ENCODE data around the gene RHOT2.

RHOT2 gene

DNA sequence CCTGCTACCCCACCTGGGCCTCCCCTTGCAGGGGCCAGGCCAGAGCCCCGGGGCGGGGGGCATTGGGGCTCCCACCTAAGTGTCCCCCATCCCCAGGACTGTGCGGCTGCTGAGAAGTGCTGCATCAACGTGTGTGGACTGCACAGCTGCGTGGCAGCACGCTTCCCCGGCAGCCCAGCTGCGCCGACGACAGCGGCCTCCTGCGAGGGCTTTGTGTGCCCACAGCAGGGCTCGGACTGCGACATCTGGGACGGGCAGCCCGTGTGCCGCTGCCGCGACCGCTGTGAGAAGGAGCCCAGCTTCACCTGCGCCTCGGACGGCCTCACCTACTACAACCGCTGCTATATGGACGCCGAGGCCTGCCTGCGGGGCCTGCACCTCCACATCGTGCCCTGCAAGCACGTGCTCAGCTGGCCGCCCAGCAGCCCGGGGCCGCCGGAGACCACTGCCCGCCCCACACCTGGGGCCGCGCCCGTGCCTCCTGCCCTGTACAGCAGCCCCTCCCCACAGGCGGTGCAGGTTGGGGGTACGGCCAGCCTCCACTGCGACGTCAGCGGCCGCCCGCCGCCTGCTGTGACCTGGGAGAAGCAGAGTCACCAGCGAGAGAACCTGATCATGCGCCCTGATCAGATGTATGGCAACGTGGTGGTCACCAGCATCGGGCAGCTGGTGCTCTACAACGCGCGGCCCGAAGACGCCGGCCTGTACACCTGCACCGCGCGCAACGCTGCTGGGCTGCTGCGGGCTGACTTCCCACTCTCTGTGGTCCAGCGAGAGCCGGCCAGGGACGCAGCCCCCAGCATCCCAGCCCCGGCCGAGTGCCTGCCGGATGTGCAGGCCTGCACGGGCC lies 35.2 kb upstream of the RHOT2 start:
- no peak for DNase-seq (ENCODE audit: low read depth)

DNA sequence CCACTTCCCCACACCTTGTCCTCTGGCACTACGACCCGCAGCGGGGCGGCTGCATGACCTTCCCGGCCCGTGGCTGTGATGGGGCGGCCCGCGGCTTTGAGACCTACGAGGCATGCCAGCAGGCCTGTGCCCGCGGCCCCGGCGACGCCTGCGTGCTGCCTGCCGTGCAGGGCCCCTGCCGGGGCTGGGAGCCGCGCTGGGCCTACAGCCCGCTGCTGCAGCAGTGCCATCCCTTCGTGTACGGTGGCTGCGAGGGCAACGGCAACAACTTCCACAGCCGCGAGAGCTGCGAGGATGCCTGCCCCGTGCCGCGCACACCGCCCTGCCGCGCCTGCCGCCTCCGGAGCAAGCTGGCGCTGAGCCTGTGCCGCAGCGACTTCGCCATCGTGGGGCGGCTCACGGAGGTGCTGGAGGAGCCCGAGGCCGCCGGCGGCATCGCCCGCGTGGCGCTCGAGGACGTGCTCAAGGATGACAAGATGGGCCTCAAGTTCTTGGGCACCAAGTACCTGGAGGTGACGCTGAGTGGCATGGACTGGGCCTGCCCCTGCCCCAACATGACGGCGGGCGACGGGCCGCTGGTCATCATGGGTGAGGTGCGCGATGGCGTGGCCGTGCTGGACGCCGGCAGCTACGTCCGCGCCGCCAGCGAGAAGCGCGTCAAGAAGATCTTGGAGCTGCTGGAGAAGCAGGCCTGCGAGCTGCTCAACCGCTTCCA lies 34.4 kb upstream of the RHOT2 start:
- DNase-seq (ENCODE audit: low read depth): no peak

DNA sequence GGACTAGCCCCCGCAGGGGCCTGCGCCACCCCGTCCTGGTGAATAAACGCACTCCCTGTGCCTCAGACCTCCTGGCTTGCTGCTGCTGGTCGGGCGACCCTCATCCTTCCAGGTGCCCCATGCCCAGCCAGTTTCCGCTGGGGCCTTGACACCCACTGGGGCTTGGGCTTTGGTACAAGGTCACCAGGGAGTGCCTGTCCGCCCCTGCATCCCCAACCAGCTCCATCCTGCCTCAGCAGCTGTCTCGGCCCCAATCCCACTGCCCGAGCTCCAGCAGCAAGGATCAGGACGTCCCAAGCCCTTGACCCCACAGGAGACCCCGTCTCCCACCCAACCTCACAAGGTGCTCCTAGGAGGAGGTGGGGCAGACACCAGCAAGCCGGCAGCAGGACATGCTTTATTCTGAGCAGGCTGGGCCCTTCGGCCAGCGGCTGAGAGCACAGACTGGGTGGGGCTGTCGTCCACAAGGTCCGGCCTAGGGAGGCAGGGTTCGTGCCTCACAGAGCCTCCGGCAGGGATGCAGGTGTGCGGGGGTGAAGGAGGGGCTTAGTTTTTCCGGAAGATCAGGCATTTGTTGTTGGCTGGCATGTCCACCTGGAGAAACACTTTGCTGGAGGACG lies 33.8 kb upstream of the RHOT2 start:
- DNase-seq (ENCODE audit: low read depth): no peak

DNA sequence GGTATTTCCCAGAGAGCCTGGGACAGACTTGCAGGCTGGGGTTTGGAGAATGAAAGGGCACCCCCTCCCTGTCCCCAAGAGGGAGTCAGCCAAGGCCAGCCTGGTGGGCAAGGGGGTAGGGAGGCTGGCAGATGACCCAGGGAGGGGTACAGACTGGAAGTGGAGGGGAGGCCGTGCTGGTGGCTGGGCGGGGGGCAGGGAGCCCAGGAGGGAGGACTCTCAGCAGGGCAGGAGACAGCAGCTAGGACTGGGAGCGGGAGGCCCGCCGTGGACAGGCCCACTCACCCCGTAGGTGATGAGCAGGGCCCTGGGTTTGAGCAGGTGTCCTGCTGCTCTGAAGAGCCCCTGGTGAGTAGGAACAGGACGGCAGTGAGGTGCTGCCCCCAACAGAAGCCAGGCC lies 32.9 kb upstream of the RHOT2 start:
- no peak for DNase-seq (ENCODE audit: low read depth)

DNA sequence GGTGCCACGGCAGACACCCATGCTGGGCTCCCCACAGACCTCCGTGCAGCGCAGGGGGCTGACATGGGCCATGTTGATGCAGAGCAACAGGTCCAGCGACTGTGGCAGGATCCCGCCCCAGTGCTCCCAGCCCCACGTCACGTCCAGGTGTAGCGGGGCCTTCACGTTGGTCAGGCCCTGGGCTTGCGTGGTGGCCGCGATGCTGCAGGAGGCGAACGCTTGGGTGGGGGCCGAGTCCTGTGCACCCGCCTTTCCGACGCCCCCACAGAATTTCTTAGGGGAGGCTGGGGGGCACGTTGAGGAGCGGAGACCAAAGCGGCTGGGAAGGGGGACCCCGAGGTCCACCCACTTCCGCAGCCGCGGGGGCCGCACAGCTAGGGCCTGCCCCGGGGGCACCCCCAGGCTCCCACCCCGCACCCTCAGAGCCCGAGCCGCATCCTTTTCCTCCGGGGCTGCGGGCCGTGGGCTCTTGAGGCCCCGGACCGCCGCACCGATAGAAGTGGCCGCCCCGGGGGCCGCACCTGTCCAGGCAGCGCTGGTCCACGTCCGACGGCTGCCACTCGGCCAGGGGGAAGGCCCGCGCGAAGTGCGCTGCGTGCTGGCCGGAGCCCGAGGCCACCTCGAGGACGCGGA lies 32.2 kb upstream of the RHOT2 start:
- no peak for DNase-seq (ENCODE audit: low read depth)

DNA sequence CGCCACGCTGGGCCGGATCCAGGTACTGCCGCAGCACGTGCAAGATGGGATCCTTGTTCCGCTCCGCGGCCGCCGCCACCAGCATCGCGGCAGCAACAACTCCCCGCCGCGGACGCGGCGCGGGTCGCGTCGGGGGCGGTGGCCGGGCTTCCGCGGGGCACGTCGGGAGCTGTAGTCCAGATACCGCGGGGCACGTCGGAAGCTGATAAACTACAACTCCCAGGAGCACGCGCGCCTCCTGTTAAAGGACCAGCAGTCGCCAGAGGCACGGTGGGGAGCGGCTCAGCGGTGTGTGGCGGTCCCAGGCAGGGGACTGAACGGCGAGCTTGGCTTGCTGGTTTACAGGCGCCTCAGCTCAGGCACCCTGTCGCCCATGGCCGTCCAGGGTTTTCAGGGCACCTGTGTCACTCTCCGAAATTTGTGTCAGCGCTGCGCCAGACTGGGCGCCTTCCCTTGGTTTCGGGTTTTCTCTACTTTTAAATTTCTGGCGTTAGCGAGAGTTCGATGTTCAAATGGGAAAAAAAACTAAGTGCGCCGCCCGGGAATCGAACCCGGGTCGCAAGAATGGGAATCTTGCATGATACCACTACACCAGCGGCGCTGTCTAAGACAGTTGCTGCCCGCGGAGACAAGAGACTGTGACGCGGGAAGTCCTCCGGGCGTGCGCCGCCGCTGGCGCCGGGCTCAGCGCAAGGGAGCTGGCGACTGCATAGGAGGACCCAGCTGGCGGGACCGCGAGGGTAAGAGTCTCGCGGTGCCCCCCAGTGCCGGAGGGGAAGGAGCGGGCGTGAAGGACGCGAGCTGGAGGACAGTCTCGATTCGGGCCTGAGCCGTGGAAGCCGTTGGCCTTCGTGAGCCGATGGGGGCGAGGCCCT lies 31.5 kb upstream of the RHOT2 start, which contains the start of gene METTL26:
Gene METTL26 (minus strand): TSS at position 100 of the 875 bp plus-strand sequence. CDS start 15 bp downstream, at position 85.
- DNase-seq (ENCODE audit: low read depth): peak; percentile 90

DNA sequence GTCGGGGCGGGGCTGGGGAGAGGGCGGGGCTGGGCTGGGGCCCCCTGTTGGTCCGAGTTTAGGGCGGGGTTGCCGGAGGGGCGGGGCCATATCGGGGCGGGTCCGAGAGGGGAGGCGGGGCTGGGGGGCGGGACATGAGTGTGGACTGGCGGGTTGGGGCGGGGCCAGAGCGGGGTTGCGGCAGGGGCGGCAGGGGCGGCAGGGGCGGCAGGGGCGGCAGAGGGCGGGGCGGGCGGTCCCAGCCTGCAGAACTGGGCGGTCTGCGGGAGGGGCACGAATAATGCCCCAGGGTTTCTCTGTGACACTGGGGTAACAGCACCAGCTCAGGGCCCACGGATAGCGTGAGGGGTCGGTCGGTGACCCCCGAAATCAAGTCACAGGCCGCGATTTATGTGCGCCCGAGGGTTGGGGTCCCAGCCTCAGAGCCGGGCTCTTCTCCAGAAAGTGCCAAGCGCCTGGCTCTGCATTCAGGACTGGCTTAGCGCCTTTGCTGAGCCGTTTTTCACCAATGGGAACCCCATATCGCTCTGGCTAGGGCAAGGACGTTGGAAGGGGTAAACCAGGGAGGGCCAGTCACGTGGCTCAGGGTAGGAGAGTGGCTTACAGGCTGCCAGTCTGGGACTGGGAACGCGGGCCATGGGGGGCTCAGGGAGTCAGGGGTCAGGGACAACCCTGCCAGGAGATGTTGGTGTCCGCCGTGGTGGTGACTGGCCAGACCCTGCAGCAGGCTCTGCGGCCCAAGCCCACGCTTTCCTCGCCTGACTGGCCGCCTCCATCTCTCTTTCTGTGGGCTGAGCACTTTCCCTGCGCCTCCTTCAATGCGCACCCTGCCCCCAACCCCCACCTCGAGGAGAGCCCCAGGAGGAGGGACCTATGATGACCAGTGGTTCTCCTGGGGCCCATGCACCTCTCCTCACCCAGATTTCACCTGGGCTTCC lies 30.6 kb upstream of the RHOT2 start:
- peak; percentile 83 for DNase-seq (ENCODE audit: low read depth)

DNA sequence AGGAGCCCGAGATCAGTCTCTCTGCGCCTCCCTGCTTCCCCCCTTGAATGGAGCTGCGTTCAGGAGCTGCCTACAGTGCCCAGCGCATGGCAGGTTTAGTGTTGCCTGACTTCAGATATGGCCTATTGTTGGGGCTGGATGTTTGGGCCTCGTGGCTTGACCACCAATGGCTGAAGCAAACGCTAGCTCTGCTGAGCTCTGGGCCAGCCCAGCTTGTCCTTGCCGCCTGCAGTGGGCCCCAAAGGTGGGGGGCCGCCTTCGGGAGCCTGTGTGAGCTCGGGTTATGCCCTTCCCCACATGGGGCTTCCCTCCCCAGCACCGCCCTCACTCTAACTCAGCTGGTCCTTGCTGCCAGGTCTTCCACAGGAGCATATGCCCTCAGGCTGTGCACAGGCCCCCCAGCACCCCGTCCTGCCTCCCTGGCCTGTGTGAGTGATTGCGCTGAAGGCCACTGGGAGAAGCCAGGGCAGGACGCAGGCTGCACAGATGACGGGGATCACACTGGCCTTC lies 29.8 kb upstream of the RHOT2 start:
- DNase-seq (ENCODE audit: low read depth): no peak

DNA sequence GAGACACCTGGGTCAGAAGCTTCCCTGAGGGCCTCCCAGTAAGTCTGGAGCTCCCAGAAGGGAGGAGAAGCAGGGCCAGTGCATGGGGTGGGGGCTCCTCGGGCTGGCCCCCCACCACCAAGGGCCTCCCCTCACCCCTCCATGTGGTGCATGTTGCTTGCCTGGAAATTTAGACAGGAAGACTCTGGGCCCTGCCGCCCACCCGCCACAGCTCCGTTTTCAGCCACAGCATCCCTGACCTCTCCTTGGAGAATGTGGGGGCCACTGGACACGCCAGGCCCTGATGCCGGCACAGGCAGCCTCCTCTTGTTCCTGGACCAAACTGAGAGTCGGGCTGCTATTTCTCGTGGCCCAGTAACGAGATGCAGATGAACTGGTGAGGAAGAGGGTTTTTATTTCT lies 29.1 kb upstream of the RHOT2 start:
- DNase-seq (ENCODE audit: low read depth): no peak

DNA sequence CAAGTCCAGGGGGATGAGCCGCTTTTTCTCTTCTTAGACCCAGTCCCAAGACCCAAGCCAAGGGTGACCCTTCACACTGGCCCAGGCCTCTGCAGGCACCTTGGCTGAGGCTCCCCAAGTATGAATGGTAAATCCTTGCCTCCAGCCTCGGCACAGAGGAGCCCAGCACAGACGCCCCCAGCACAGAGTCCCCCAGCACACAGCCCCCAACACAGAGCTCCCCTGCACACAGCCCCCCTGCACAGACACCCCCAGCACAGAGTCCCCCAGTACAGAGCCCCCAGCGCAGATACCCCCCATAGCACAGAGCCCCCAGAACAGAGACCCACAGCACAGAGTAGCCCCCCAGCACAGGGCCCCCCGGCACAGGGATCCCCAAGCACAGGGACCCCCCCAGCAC lies 27.3 kb upstream of the RHOT2 start:
- no peak for DNase-seq (ENCODE audit: low read depth)

DNA sequence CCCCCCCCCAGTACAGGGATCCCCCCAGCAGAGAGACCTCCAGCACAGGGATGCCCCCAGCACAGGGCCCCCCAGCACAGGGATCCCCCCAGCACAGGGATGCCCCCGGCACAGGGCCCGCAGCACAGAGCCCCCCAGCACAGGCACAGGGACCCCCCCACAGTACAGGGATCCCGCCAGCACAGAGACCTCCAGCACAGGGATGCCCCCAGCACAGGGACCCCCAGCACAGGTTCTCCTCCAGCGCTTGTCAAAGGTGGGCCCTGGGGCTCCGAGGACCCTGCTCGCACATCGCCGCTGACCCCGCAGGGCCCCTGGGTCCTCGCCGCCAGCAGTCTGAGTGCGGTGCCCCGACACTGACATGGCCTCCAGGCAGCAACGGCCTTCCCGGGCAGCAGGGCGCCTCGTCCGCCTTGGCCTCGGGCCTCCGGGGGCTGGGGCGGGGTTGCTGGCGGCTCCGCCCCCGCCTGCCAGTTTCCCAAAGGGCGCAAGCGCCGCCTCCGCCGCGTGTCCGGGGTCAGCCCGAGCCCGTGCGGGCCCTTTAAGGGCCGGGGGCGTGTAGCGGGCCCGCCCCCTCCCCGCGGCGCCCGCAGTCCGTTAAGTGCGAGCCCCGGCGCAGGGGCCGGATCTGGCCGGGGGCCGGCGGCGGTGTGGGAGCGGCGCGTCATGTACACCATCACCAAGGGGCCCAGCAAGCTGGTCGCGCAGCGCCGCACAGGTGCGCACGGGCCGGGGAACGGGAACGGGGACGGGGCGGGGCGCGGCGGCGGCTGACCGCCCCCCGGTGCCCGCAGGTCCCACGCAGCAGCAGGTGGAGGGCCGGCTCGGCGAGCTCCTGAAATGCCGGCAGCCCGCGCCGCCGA lies 26.4 kb upstream of the RHOT2 start, which contains the start of gene MCRIP2:
Gene MCRIP2 (plus strand): TSS at position 503 of the 863 bp plus-strand sequence. CDS start 164 bp downstream, at position 667.
- DNase-seq (ENCODE audit: low read depth): peak; percentile 48

DNA sequence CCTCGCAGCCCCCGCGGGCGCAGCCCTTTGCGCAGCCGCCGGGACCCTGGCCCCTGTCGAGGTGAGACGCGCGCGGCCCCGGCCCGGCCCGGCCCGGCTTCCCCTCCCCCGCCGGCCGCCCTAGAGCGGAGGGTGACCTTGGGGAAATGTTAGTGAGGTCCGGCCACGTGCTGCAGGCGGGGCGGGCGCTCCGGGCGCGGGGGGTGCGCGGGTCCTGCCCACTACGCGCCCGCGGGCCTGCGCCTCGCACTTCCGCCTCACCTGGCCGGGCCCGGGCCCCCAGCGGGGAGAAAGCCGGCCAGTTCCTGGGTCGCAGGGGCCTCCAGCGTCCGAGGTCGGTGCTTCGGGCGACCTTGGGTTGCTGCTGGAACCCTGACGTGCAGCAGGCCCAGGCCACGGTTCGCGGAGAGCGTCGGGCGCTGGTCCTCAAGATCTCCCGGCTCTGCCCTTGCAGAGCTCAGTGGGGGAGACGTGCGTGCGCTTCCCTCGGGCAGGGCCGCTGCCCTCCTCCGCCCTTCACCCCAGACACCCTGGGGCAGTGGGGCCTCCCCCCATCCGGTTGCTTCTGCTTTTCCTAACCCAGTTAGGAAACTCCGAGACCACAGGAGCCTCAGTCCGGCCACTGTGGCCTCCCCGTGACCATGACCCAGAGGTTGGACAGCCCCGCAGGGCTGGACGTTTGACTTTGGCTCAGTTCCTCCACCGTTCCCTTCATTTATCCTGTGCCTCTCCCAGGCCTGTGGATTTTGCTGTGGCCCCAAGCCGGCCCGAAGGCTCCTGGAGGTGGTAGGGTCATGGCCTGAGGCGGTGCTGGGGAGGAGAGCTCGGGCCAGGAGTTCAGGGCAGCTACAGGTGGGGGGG lies 25.5 kb upstream of the RHOT2 start:
- no peak for DNase-seq (ENCODE audit: low read depth)

DNA sequence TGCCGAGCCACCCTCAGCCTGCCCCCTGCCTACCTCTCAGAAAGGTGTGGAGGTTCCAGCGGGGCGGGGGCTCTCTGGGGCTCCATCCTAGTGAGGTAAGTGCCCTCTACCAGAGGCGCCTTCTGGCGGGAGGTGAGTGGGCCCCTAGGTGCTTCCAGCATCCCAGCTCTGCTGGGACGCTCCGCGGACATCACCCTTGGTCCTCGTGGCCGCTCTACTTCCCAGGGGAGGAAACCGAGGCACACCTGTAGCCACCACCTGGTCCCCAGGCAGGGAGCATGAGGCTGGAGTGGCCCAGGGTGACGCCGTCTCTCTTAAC lies 24.9 kb upstream of the RHOT2 start:
- no peak for DNase-seq (ENCODE audit: low read depth)

DNA sequence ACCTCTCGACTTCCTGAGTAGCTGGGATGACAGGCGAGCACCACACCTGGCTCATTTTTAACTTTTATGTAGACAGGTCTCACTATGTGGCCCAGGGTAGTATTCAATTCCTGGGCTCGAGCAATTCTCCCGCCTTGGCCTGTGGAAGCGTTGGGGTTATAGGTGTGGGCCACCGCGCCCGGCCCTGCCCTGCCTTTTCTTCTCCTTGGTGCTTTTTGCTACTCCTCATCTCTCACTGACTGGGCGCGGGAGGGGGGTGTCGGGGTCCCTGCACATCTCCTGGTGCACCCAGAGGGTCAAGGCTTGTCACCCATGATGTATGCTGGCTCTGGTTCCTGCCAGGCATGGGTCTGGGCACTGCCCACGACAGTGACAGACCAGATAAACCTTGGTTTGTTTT lies 23.4 kb upstream of the RHOT2 start:
- DNase-seq (ENCODE audit: low read depth): no peak

DNA sequence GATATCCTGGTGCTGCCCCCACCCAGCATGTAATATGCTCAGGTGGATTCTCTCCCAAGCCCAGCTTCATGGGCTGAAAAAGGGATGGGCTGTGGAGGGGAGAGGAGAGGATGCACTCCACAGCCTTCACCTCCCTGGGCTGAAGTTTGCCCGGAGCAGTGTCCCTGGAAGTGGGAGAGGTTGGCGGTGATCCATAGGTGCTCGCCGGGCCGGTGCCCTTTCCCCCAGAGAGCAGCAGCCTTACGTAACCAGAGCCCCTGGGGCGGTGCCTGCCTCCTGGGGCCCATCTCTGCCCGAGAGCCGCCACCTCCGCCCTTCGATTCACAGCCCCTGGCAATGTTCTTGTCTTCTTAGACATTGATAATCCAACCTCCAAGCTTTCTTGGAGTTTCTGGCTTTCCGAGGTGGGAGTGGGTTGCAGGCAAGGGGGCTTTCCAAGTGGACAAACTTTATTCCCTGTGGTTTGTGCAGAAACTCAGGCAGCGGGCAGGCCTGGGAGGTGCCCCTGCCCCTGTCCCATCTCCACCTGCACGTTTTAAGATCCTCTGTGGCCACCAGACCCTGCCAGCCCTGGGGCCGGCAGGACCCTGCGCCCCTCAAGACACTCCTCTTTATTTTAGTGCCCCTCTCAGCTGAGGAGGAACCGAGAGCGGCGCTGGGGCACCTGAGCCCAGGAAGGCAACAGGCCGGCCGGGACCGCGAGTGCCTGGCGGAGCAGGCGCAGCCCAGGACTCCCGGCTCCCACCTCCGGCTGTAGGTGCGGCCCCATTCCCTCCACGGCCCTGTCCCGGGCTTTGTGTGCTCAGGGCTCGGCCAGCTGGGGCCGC lies 21.9 kb upstream of the RHOT2 start:
- DNase-seq (ENCODE audit: low read depth): no peak

DNA sequence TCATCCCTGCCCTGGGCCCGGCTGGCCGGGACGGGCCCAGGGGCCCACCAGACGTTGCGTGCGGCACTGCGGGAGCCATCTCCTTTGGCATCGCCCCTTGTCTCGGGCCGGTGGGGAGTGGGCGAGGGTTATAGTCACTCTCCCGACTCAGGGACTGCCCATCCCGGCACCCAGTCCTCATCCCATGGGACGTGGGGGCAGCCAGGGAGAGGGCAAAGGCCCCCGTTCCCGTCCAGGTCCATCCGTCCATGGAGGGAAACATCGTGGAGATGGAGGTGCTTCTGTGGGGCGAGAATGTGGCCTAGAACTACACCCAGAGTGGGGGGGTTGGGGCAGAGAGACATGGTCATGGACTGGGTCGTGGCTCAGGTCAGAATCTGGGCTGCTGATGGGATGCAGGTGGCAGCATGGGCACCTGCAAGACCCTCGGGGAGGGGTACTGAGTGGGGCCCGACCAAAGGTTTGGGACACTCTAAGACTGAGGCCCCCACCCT lies 21.2 kb upstream of the RHOT2 start:
- DNase-seq (ENCODE audit: low read depth): no peak

All from stimulated activated CD4-positive, alpha-beta T cell treated with anti-CD3 and anti-CD28 coated beads, Interleukin-2, amount 100 ng/mL, for 4 hours (primary cell).